ENCODE results near the gene CORO7.

The CORO7 gene

GRCh38 chr16:4425378-4426020 lies 9.1 kb upstream of the CORO7 start, which contains the start of gene DNAJA3:
Gene DNAJA3 (plus strand): TSS chr16:4425868. CDS start chr16:4425882, 14 bp downstream.
- DNase-seq = peak; percentile 98

GRCh38 chr16:4420505-4421105 lies 4.2 kb upstream of the CORO7 start:
- peak; percentile 27 for DNase-seq

GRCh38 chr16:4419402-4419959 lies 3.1 kb upstream of the CORO7 start:
- DNase-seq = peak; percentile 4

- peak; percentile 90 for DNase-seq
Measured at GRCh38 chr16:4415538-4416199, 727 bp downstream of the CORO7 start.

GRCh38 chr16:4414187-4414917 lies 2.0 kb downstream of the CORO7 start:
- no peak for DNase-seq

DNA sequence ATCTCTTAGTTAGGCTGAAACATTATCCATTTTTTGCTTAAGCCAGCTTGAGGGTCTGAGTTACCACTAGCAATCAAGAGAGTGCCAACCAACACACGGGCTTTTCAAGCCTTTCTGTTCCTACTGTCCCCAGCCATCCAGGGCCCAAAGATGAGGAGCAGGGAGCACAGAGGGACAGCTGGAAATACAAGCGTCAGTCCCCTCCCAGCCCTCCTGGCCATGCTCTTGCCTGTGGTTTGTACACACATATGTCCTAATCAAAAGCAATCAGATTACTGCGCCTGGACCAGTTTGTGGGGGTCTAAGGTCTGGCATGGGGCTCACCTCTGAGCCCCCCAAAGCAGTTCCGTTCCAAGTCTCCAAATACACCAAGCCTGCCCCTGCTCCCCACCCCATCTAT lies 3.5 kb downstream of the CORO7 start:
- no peak for DNase-seq

DNA sequence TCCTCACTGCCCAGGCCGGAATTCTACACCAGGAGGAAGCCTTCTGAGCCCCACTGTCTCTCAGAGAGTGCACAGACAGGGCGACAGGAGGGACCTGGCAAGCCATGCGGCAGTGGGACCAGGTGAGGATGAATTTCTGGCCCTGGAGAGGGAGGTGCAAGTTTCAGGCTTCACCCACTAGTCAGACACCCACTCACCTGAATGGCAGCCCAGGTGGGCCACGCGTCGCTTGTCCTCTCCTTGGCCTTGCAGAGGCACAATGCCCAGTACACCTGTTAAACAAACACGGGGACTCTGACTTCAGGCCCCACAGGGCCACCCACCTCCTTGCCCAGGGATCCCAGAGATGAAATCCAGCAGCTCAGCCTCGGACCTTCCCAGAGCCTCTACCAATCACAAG lies 4.2 kb downstream of the CORO7 start:
- no peak for DNase-seq

- DNase-seq = no peak
Measured at GRCh38 chr16:4411684-4412083, 4.7 kb downstream of the CORO7 start.

- no peak for DNase-seq
Measured at GRCh38 chr16:4410335-4411075, 5.9 kb downstream of the CORO7 start.

GRCh38 chr16:4409081-4409932 lies 7.1 kb downstream of the CORO7 start:
- DNase-seq = no peak

GRCh38 chr16:4408323-4408690 lies 8.1 kb downstream of the CORO7 start:
- DNase-seq = no peak

- DNase-seq = no peak
Measured at GRCh38 chr16:4407543-4408322, 8.7 kb downstream of the CORO7 start.

DNA sequence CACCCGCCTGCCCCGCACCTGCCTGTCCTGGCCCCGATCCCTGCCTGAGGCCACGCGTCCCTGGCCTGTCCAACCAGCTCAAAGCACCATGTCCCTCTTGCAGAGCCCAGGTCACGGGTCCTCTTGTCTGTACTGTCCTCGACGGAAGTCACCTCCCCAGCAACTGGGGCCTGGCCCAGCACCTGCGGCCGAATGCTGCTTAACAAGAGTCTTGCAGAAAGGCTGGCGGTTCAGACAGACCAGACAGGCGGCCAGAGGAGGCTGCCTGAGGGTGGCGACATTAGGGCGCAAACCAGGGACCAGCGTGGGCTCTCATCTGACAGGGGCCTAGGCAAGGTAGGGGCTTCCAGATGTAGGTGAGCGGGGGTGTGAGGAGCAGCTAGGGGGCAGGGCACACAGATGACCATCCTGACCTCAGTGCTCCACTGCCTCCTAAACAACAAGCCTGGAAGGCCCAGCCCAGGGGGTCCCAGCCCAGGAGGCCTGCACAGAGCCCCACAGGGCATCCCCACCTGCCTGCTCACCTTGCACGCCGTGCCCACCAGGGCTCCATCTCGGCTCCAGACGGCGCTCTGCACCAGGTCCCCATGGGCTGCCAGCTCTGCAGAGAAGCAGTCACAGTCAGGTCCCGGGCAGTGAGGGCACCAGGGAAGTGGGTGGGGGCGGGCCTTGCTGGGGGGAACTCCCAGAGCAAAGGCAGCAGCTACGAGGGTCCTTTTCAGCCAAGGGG lies 11.3 kb downstream of the CORO7 start:
- DNase-seq = no peak

- peak; percentile 36 for DNase-seq
Measured at GRCh38 chr16:4404247-4404966, 12.0 kb downstream of the CORO7 start.

DNA sequence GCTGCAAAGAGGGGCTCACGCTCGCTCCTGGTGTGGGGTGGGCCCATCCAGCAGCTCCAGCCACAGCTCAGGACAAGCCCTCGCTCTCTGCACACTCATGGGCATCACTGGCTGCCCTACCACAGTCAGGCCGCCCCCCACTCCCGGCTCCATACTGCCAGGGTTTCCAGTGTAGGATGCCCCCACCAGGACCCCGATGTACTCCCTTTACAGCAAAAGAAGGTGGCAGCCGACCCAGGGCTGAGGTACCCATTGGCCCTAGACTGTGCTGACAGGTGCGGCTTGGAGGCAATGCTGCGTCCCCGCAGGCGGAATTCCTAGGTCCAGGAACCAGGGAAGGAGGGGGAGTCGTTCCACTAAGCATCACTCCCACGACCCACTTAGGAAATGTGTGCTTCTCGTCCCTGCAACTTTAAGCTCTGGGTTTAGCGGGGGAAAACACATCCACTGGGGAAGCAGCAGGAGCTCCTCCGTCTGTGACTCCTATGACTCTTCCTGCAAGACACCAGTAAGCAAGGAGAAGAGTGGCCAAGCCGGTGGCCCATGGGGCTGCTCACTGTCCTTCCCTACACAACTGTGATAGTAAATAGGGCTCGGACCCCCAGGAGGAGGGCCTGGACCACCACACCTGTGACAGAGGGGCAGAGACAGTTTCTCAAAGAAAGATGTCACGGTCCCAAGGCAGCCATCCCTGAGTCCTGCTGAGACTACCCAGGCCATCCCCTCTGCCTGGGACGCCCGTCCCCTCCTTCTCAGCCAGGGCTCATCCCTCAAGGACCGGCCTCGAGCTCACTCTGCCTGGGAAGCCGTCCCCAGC lies 13.1 kb downstream of the CORO7 start:
- no peak for DNase-seq

GRCh38 chr16:4402439-4403132 lies 13.8 kb downstream of the CORO7 start:
- DNase-seq = peak; percentile 81

- DNase-seq = no peak
Measured at GRCh38 chr16:4401510-4401909, 14.9 kb downstream of the CORO7 start.

DNA sequence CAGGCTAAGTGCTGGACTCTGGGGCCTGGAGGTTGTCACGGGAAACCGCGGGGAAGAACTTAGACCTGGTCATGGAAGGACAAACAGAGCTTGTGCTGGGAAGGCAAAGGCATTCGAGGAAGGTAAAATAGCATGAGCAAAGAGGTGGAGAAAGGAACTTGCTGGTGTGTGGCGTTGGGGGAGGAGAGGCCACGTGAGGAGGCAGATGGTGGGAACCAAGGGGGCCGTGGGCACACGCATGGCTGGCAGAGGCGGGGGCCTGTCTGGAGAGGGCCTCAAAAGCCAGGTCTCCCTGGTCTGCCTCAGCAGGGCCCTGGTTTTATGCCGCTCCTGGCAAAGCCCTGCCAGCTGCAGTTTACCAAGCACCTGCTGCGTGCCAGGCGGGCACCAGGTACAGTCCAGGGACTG lies 15.3 kb downstream of the CORO7 start:
- DNase-seq = no peak

Data from OCI-M1 (cell line).